ENCODE data around the gene WASF1. TPM values are rescaled to one million over a fixed set of nuclear protein-coding genes. Genes with fewer than 3 reads are reported as not detected.

Gene WASF1
- 1 to 10 TPM; 6.3 to 7.6 TPM for total RNA-seq

DNA sequence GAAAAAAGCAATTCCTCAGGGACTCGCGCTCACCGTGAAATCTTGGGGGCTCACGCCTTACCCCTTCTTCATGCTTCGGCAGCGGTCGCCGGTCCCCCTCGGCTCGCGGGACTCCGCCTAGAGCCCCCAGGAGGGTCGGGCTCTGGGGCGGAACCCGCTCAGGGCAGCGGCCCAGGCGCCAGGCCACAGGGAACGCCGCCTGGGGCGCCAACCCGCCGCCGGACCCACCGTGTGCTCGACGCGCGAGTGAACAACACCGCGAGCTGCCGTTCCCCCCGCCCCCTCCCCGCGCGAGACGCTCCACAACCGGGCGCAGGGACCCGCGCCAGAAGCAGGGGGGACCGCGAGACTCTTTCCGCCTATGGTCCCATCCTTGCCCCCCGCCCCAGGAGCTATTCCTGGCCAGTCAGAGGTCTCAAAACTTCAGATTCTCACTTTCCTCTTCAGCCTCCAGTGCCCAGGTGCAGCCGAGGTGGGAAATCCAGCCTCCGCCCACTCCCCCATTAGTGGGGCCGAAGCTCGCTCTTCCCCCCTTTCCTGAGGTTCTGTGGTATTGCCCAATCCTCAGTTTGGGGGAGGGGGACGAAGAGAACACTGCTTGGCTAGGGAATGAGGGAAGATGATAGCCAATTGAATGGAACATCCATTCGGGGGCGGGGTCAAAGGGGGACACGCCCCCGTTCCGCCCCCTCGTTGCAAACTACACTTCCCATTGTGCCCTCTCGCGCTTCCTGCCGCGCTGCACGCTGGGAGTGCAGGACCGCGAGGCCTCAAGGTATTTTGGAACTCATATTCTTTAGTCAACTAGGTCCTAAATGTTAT is at the start of gene WASF1:
Gene WASF1 (minus strand): TSS at position 265 of the 822 bp plus-strand sequence. CDS start 52,069 bp downstream, outside the sequence.

DNA sequence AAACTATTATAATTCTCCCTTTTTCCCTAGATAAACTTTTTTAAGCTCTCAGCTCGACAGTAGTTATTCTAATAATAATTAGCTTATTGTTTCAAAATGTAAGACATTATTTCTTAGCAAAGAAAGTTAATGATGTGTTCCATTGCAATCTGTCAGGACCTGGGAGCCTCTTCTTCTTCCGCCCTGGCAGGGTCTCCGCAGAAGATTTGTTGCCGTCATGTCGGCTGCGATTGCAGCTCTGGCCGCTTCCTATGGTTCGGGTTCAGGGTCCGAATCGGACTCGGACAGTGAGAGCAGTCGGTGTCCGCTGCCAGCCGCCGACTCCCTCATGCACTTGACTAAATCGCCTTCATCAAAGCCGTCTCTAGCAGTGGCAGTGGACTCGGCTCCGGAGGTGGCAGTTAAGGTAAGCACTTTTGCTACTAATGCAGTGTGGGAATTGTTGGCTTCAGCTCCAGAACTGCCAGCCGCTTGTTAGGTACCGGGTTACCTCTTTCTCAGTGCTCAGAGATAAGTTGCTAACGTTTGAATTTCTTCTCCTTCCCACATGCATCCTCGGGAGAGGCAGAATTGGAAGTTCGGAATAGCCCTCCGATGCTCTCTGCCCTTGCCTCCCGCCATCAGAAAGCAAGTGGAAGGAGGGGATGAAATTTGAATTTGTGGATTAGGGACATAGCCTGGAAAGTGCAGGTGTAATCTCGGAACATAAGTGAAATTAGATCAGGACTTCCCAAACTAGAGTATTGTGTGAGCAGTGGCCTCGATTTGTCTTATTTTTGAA is 948 bp upstream of the WASF1 start, which contains the start of gene CDC40:
Gene CDC40 (plus strand): TSS at position 200 of the 781 bp plus-strand sequence. CDS start 18 bp downstream, at position 218.

Other genes with a start within 250 kb of the WASF1 start
- gene GPR6, start 201.4 kb downstream of the WASF1 start, total RNA-seq: not detected
- gene CDC40, start 757 bp upstream of the WASF1 start, total RNA-seq: 10 to 100 TPM; 16.9 to 18.6 TPM
- gene METTL24, start 178.7 kb upstream of the WASF1 start, total RNA-seq: not detected
- gene DDO, start 235.9 kb upstream of the WASF1 start, total RNA-seq: not detected

All from melanocyte of skin (primary cell).